Stimulated activated CD4-positive, alpha-beta T cell treated with anti-CD3 and anti-CD28 coated beads, Interleukin-1b, Interleukin-23, amount 100 ng/mL, for 1 hour (primary cell): Measurements from ENCODE around the gene BPIFB3.
"Not testable (repeated sequence)": the region's sequence is repeated elsewhere in the genome, so short reads cannot be mapped to it uniquely, and the experiment has no call there.

ENCODE experiments used
- DNase-seq, 2 donors: peaks; one replicate each; pipeline ENCODE4 v3.0.0-alpha.2; 2020; ENCODE audit warnings: low read depth in 2 of 2

Gene BPIFB3

GRCh38 chr20:33027769-33028751, 25.6 kb upstream of the BPIFB3 start:
- no peak for DNase-seq

GRCh38 chr20:33028875-33029274, 24.8 kb upstream of the BPIFB3 start:
- no peak for DNase-seq

- no peak for DNase-seq
Observed at GRCh38 chr20:33030076-33030475, 23.6 kb upstream of the BPIFB3 start.

GRCh38 chr20:33030569-33030968, 23.1 kb upstream of the BPIFB3 start:
- no peak for DNase-seq

- DNase-seq, result no peak
Observed at GRCh38 chr20:33031531-33031930, 22.2 kb upstream of the BPIFB3 start, which contains the start of gene BPIFB6. TSS of gene BPIFB6 (plus strand) at chr20:33031648. CDS start at chr20:33031648, 0 bp downstream.

- DNase-seq, result no peak
Observed at GRCh38 chr20:33032555-33032954, 21.1 kb upstream of the BPIFB3 start.

GRCh38 chr20:33033381-33033780, 20.3 kb upstream of the BPIFB3 start:
- DNase-seq, result no peak

GRCh38 chr20:33034115-33034514, 19.6 kb upstream of the BPIFB3 start:
- DNase-seq, result no peak

- no peak for DNase-seq
Observed at GRCh38 chr20:33034901-33035492, 18.7 kb upstream of the BPIFB3 start.

- DNase-seq, result no peak
Observed at GRCh38 chr20:33037456-33037855, 16.2 kb upstream of the BPIFB3 start.

- DNase-seq, result no peak
Observed at GRCh38 chr20:33038243-33038642, 15.5 kb upstream of the BPIFB3 start.

- no peak for DNase-seq
Observed at GRCh38 chr20:33042430-33042829, 11.3 kb upstream of the BPIFB3 start.

- DNase-seq, result no peak
Observed at GRCh38 chr20:33042983-33043730, 10.5 kb upstream of the BPIFB3 start.

- DNase-seq, result no peak
Observed at GRCh38 chr20:33043731-33044181, 9.9 kb upstream of the BPIFB3 start.

- not testable (repeated sequence) for DNase-seq
Observed at GRCh38 chr20:33045129-33045721, 8.5 kb upstream of the BPIFB3 start.

- no peak for DNase-seq
Observed at GRCh38 chr20:33046412-33046811, 7.3 kb upstream of the BPIFB3 start.

- no peak for DNase-seq
Observed at GRCh38 chr20:33051333-33051732, 2.4 kb upstream of the BPIFB3 start.

- DNase-seq, result no peak
Observed at GRCh38 chr20:33054381-33054780, 678 bp downstream of the BPIFB3 start.

GRCh38 chr20:33054791-33055190, 1.1 kb downstream of the BPIFB3 start:
- DNase-seq, result no peak

GRCh38 chr20:33059136-33059535, 5.4 kb downstream of the BPIFB3 start:
- DNase-seq, result no peak

GRCh38 chr20:33059741-33060390, 6.2 kb downstream of the BPIFB3 start:
- DNase-seq, result no peak
